CD4-positive, alpha-beta T cell (primary cell): ENCODE measurements around the gene LTBP2. TPM values are rescaled to one million over a fixed set of nuclear protein-coding genes. Genes with fewer than 3 reads are reported as not detected.

ENCODE experiments used
- ATAC-seq: fragments of 200-7000 bp; cut with Tn5 transposase; one replicate; pipeline ENCODE4 v1.10.0; 2022; ENCODE audit warnings: mild to moderate bottlenecking; ENCODE audit not compliant: poor library complexity
- CTCF ChIA-PET: fragments of 350-600 bp; sonication (Branson Sonifier 250); formaldehyde crosslinking; loops from one replicate; lab custom pipeline; 2021; ENCODE audit warnings: antibody characterized with exemption, inconsistent platforms; lab: Charles Lee
- POLR2A ChIA-PET: fragments of 350-600 bp; sonication (Branson Sonifier 250); formaldehyde crosslinking; loops from one replicate; lab custom pipeline; 2021; ENCODE audit warnings: antibody characterized with exemption, inconsistent platforms; lab: Charles Lee
- DNase-seq, 14 experiments: peaks; one replicate each; pipeline ENCODE4 v3.0.0-alpha.2; 2013 to 2020; ENCODE audit warnings: mixed read lengths in 2 of 14
- H3K27ac ChIP-seq, 2 donors: one replicate each; pipeline versions ENCODE4 v1.5.1 to v1.7.0; 2013; ENCODE audit warnings: low read length in 2 of 2, low read depth in 1 of 2, mild to moderate bottlenecking in 1 of 2
- H3K27me3 ChIP-seq, 2 experiments: 1 replicate in 1 of 2; 2 replicates in 1 of 2; pipeline versions ENCODE4 v1.6.1 to v1.7.0; 2013; ENCODE audit warnings: low read length in 2 of 2, control low read depth in 1 of 2, mild to moderate bottlenecking in 1 of 2, moderate library complexity in 1 of 2; ENCODE audit not compliant: insufficient read depth in 2 of 2, control insufficient read depth in 1 of 2
- H3K36me3 ChIP-seq: one replicate; pipeline ENCODE4 v1.6.1; 2013; ENCODE audit warnings: low read length, control low read depth; ENCODE audit not compliant: insufficient read depth
- H3K4me1 ChIP-seq: one replicate; pipeline ENCODE4 v1.6.1; 2013; ENCODE audit warnings: low read length, control low read depth; ENCODE audit not compliant: insufficient read depth
- H3K4me3 ChIP-seq: one replicate; pipeline ENCODE4 v1.5.1; 2013; ENCODE audit warnings: mild to moderate bottlenecking, low read length, moderate library complexity
- H3K9me3 ChIP-seq, 2 experiments: 1 replicate in 1 of 2; 2 replicates in 1 of 2; pipeline versions ENCODE4 v1.6.1 to v1.7.0; 2013; ENCODE audit warnings: low read length in 2 of 2, mild to moderate bottlenecking in 2 of 2, control low read depth in 1 of 2, moderate library complexity in 1 of 2; ENCODE audit not compliant: control insufficient read depth in 1 of 2, insufficient read depth in 1 of 2
- H3K27ac Mint-ChIP-seq: one replicate; pipeline ENCODE4 v1.8.0; 2020; ENCODE audit warnings: mixed read lengths
- H3K27me3 Mint-ChIP-seq: one replicate; pipeline ENCODE4 v1.8.0; 2021; ENCODE audit warnings: mixed read lengths
- H3K36me3 Mint-ChIP-seq: one replicate; pipeline ENCODE4 v1.8.0; 2021; ENCODE audit warnings: low read depth, mixed read lengths
- H3K4me1 Mint-ChIP-seq: one replicate; pipeline ENCODE4 v1.8.0; 2021; ENCODE audit warnings: low read depth, mixed read lengths
- H3K4me3 Mint-ChIP-seq: one replicate; pipeline ENCODE4 v1.8.0; 2020; ENCODE audit warnings: mild to moderate bottlenecking, mixed read lengths
- H3K9me3 Mint-ChIP-seq: one replicate; pipeline ENCODE4 v1.8.0; 2020; ENCODE audit warnings: mixed read lengths
- intact Hi-C, 2 experiments: fragments of 100-400 bp; cut with DNase I in 1 of 2; cut with micrococcal nuclease in 1 of 2; formaldehyde crosslinking; loops; one replicate each; pipeline versions ENCODE4 v1.15.1 to v1.9.0; 2023 to 2025; cut with DNase I, micrococcal nuclease
- total RNA-seq, 174 experiments: library from RNA in 2 of 174; stranded (reverse) in 2 of 174; gene quantifications; one replicate each; pipeline ENCODE4 v1.2.3 and lab custom pipeline; 2021 to 2026
- TF ChIP-seq, protein P1 (sequence below): fragments of 200-600 bp; IDR thresholded peaks from one replicate; pipeline ENCODE4 v1.8.0; 2022; ENCODE audit warnings: antibody characterized with exemption, mild to moderate bottlenecking

Gene LTBP2
- total RNA-seq, 2 experiments from 2014 or later = 0.45 to 0.47 TPM

DNA sequence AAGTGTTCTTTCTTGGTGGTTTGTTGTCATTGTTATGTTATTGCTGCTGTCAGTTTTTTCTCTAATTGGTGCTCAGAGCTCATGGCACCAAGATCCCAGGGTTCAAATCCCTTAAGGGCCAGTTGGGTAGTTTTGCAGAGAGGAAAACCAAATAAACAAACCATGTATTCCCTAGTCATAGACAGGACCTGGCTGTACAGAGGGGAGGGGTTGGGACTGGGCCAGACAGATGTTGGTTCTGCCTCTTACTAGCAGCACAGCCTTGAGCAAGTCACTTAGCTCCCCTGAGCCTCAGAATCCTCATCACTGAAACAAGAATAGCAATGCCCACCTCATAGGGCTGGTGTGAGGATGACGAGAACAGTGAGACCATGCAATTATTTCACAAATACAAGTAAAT is 53.4 kb downstream of the LTBP2 start:
- intact Hi-C loops = no loop called here
- H3K4me1 ChIP-seq = no peaks in the 10 kb centered on the region
- H3K4me1 Mint-ChIP-seq = no peaks in the 10 kb centered on the region
- H3K4me3 ChIP-seq = no peak overlapping the region
- no peak overlapping the region for H3K27ac Mint-ChIP-seq
- no peak overlapping the region for H3K27ac ChIP-seq
- no peaks in the 10 kb centered on the region for H3K27me3 Mint-ChIP-seq
- H3K36me3 ChIP-seq = no peaks in the 10 kb centered on the region
- no peak for ATAC-seq
- CTCF ChIA-PET = no interaction called here
- DNase-seq = no peak
- H3K9me3 ChIP-seq = no peaks in the 10 kb centered on the region
- no peaks in the 10 kb centered on the region for H3K9me3 Mint-ChIP-seq
- H3K27me3 ChIP-seq = peaks cover 0 to under 1% of the 10 kb centered on the region in 2 experiments
- H3K36me3 Mint-ChIP-seq = no peaks in the 10 kb centered on the region
- TF ChIP-seq, protein P1, sequence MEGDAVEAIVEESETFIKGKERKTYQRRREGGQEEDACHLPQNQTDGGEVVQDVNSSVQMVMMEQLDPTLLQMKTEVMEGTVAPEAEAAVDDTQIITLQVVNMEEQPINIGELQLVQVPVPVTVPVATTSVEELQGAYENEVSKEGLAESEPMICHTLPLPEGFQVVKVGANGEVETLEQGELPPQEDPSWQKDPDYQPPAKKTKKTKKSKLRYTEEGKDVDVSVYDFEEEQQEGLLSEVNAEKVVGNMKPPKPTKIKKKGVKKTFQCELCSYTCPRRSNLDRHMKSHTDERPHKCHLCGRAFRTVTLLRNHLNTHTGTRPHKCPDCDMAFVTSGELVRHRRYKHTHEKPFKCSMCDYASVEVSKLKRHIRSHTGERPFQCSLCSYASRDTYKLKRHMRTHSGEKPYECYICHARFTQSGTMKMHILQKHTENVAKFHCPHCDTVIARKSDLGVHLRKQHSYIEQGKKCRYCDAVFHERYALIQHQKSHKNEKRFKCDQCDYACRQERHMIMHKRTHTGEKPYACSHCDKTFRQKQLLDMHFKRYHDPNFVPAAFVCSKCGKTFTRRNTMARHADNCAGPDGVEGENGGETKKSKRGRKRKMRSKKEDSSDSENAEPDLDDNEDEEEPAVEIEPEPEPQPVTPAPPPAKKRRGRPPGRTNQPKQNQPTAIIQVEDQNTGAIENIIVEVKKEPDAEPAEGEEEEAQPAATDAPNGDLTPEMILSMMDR = no peak
- no peak overlapping the region for H3K4me3 Mint-ChIP-seq
- POLR2A ChIA-PET = no interaction called here

DNA sequence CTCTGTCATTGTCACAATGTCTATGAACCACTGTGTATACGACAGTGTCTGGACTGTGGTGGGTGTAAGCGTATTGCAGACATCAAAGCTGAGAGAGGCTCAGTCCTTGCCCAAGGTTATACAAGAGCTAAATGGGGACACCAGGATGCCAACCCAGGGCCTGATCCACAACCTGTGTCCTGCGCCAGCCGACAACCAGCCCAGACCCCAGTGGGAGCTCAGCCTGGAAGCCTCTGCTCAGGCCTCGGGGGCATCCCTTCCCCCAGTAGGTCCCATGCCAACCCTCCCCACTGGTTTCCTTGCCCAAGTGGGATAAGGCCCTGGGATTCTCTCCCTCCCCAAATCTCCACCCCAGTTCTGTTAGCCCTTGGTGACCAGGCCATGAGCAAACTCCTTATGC is 54.3 kb downstream of the LTBP2 start:
- ATAC-seq (no peak), DNase-seq (no peak)
- Histone ChIP-seq H3K4me1 (no peaks in the 10 kb centered on the region), H3K4me3 (no peak overlapping the region), H3K36me3 (no peaks in the 10 kb centered on the region), H3K9me3 (no peaks in the 10 kb centered on the region), H3K27me3 (peaks cover 0 to 2% of the 10 kb centered on the region in 2 experiments), H3K27ac (no peak overlapping the region)
- ChIA-PET POLR2A (no interaction called here), CTCF (interaction anchor here (0.6 kb wide), 1 partner anchor 505 kb away, joined by 3 read pairs; no protein-coding TSS in a partner anchor)
- Mint-ChIP-seq H3K27me3 (no peaks in the 10 kb centered on the region), H3K9me3 (no peaks in the 10 kb centered on the region), H3K36me3 (no peaks in the 10 kb centered on the region), H3K4me1 (no peaks in the 10 kb centered on the region), H3K27ac (no peak overlapping the region), H3K4me3 (no peak overlapping the region)
- intact Hi-C loops = no loop called here
- TF ChIP-seq, protein P1 = no peak

- no peaks in the 10 kb centered on the region for H3K36me3 Mint-ChIP-seq
- H3K4me3 ChIP-seq = no peak overlapping the region
- no peaks in the 10 kb centered on the region for H3K4me1 ChIP-seq
- no peak overlapping the region for H3K27ac Mint-ChIP-seq
- H3K9me3 ChIP-seq = no peaks in the 10 kb centered on the region
- ChIA-PET CTCF (no interaction called here), POLR2A (no interaction called here)
- H3K27me3 ChIP-seq = peaks cover 0 to 2% of the 10 kb centered on the region in 2 experiments
- ATAC-seq = no peak
- H3K27me3 Mint-ChIP-seq = no peaks in the 10 kb centered on the region
- H3K9me3 Mint-ChIP-seq = no peaks in the 10 kb centered on the region
- no peak overlapping the region for H3K4me3 Mint-ChIP-seq
- no peak overlapping the region for H3K27ac ChIP-seq
- intact Hi-C loops = no loop called here
- DNase-seq = no peak
- H3K4me1 Mint-ChIP-seq = no peaks in the 10 kb centered on the region
- TF ChIP-seq, protein P1 = no peak
- no peaks in the 10 kb centered on the region for H3K36me3 ChIP-seq
Observed at GRCh38 chr14:74555476-74556050, 56.5 kb downstream of the LTBP2 start.
